DMS114 treated with DMSO at 0.1 percent for 48 hours (cell line): ENCODE measurements around the gene BEST1.
"Not testable (repeated sequence)": the region's sequence is repeated elsewhere in the genome, so short reads cannot be mapped to it uniquely, and the experiment has no call there.

ENCODE experiments used
- DNase-seq: peaks from one replicate; lab custom pipeline; 2025; ENCODE audit not compliant: unreplicated experiment; lab: John Stamatoyannopoulos, UW

Gene BEST1

DNA sequence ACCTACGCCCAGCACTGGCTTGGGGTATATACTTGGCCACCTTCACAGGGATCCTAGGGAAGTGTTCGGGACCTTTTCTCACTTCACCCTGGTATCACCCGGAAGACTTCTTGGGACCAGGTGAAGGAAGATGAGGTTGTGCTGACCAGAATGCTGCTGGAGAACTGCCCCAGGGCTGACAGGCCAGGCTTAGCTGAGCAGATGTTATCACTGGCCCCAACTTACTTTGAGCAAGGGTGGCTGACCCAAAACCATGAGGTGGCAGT is 12.8 kb downstream of the BEST1 start:
- no peak for DNase-seq

DNA sequence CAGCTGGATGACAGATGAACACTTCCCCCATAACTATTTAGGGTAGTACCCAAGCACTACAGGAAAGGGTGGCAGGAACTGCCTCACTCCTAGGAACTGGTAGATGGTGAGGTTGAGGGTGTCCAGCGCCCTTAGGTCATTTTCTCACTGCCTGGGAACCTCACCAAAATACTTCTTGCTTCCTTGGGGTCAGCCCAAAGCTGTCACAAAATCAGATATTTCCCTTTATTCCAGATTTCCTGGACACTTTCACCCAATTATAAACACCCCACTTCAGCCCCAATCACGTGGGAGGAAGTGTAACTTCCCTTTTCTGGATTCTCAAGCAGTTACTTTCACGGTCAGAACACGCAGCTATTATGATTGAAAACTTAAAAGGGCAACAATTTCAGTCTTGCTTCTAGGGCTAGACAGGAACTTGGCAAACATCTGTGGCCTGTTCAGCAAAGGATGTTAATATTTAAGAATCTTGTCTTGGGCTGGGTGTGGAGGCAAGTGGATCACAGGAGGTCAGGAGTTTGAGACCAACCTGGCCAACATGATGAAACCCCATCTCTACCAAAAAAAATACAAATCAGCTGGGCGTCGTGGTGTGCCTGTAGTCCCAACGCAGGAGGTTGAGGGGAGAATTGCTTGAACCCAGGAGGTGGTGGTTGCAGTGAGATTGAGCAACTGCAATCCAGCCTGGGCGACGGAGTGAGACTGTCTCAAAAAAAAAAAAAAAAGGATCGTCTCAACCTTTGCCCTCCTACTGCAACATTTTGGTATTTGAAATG is 13.3 kb downstream of the BEST1 start:
- no peak for DNase-seq

DNA sequence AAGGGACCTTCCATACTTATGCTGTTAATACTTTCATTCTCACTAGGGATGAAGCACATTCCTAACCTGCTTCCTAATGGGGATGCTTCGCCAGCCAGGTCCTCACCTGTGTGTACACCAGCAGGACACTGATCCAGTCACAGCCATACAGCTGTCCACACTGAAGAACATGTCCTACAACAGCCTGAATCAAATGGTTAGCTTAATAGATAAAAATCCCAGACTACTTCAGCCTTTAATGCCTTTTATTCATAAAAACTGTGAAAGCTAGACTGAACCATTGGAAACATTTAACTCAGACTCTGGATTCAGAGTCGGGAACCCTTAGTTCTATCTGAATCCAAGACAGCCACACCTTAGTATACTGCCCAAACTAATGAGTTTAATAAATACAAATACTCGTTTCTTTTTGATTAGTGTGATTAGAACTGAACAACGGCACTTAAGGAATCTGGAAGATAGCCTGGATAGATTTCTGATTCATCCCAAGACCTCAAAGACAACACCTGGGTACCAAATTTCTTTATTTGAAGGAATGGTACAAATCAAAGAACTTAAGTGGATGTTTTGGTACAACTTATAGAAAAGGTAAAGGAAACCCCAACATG is 14.0 kb downstream of the BEST1 start:
- DNase-seq: no peak

DNA sequence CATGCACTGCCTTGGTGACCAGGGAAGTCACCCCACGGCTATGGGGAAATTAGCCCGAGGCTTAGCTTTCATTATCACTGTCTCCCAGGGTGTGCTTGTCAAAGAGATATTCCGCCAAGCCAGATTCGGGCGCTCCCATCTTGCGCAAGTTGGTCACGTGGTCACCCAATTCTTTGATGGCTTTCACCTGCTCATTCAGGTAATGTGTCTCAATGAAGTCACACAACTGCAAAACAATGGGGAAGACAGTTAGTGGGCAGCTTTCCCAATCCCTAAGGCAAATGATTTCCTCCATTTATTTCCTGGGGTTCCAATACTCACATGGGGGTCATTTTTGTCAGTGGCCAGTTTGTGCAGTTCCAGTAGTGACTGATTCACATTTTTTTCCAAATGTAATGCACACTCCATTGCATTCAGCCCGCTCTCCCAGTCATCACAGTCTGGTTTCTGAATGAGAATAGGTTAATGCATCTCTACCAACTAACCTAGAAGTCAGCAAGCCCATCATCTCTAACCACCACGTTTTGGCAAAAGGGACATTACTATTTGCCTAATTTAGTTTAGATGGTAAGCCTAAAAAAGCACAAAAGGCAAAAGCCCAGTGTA is 14.6 kb downstream of the BEST1 start:
- DNase-seq: not testable (repeated sequence)

DNA sequence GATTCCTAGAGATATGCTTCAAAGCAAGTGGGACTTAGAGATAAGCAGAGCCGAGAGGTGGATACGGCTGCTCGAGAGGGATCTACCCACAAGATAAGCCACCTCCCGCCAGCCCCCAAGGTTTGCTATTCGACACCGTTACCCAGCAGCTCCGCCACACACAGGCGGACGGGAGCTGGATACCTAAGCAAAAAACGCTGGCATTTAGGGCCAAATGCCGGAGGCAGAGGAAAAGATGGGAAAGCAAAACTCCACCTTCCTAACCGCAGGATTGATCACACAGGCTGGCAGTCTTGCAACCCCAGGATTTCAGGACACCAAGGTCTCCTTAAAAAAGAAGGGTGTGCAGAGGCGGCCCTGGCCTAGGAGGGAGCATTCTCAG is 16.6 kb downstream of the BEST1 start:
- no peak for DNase-seq

DNA sequence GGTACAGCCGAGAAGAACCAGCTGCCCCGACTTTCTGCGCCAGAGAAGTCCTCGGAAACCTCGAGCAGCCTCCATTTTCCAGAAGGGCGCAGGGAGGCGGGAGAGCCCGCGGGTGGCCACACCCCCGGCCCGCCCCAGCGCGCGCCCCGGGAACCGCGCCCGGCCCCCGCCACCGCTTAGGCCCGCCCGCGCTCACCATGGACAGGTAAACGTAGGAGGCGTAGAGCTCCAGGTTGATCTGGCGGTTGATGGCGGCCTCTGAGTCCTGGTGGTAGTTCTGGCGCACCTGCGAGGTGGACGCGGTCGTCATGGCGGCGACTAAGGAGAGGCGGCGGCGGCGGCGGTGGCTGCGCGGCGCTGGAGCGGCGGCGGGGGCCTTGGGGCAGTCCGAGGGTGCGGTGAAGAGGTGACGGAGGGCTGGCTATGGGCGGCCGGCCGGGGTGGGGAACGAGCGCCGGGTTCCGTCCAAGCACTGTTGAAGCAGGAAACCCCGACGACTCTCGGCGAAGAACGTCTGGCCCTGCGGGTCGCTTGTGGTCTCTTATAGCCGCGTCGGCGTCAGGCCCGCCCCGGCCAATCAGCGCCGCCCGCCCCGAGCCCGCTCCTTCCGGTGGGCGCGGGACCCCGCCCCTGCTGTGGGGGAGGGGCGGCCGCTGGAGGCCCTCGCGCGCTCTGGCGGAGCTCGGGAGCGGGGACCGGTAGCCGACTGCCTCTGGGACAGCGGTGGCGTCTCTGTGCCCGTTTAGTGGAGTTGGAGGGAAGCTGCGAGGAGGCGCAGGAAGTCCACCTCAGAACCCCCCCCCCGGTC is 17.2 kb downstream of the BEST1 start, which contains the start of gene FTH1:
TSS of gene FTH1 (minus strand) at position 519 of the 808 bp plus-strand sequence. CDS start at position 310, 209 bp downstream.
- peak; percentile 69 for DNase-seq

DNA sequence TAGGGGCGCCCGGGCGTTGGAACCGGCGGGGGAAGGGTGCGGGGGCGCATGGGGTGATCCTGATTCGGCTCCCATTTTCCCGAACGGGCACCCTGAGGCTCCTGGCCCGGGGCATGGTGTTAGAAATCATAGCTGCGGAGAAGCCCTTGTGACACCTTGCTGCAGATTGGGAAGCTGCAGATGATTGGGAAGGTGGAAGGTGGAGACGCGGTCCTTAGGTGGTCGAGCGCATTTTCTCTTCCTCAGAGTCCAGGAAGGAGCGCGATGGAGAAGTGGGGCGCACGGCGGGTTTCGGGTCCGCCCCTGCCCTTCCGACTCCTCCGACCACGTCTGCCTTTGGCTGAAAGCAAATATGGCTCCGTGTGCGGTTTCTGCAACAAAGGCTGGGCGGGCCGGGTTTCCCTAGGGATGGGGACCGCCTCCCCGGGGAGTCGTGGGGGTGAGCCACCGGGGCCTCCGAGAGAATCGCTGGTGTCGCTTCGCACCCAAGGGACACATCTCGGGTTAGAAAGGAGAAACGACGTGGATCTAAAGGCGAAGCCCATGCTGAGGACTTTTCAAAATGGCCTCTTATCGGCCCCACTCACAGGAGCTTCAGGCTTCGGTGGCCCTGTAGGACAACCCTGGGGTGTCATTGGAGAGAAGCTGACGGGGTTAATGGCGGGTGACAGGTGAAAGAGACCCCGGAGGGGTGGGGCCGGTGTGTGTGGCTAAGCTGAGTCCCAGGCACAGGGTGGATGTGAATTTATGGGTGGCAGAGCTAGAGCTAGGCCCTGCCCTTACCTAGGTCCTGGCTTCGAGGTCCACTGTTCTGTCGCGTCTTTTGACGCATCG is 18.0 kb downstream of the BEST1 start:
- peak; percentile 26 for DNase-seq

DNA sequence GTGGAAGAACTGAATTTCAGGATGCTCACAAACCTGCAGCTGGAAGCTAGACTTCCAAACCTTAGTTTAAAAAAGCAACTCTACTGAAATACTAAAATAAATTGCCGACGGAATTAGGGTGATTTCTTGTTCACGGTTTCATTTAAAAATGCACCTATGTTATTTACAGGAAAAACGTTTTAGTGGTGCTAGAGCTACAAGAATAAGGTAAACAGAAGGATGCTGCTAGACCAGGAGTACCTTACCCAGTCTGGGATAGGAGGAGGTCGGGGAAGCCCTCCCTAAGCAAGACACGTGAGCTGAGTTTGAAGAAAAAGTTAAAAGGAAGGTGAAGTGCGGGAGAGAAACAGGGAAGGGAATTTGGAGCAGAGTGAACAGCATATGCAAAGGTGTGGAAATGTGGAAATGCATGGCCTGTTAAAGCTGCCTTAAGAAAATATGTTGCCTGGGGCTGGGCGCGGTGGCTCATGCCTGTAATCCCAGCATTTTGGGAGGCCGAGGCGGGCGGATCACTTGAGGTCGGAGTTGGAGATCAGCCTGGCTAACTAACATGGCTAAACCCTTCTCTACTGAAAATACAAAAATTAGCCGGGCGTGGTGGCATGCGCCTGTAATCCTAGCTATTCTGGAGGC is 18.7 kb downstream of the BEST1 start:
- DNase-seq: no peak

DNA sequence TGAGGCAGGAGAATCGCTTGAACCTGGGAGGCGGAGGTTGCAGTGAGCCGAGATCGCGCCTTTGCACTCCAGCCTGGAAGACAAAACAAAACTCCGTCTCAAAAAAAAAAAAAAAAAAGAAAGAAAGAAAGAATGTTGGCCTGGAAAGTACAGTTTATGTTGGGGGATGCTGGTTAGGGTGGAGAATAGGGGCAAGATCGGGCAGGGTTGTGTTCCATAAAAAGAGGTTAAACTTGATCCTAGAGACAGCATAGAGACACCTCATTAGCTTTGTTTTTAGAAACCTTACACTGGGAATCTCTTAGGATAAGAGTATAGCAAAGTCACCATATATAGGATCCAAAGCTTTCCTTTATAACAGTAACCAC is 19.2 kb downstream of the BEST1 start:
- no peak for DNase-seq

DNA sequence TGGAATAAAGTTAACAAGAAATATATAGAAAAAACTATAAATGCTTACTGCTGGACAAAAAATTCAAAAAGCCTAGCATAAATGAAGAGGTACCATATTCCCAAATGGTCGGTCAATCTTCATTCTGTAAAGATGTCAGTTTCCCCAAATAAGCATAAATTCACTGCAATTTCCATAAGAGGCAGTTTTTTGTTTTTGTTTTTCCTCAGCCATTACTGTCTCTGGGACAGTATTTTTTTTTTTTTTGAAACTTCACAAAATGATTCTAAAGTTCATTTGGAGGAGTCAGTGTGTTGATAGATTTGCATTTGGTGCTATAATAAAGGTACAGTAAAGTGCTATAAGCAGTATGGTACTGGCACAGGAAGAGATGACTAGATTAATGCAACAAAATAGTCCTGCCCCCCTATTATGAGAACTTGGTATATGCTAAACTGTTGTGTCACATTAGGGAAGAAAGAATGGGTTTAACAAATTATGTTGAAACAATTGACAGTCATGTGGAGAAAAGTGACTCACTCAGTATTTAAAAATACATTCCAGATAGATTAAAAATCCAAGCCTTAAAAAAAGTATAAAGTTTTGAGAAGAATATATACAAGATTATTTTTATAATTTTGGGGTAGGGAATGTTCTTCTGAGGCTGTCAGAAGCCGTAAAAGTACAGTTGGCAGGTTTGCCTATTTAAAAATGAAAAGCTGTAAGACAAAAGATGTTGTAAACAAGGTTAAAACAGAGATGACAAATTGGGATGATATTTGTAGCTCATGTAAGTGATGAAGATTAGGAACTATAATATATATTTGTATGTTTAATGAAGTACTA is 19.9 kb downstream of the BEST1 start:
- DNase-seq: no peak

DNA sequence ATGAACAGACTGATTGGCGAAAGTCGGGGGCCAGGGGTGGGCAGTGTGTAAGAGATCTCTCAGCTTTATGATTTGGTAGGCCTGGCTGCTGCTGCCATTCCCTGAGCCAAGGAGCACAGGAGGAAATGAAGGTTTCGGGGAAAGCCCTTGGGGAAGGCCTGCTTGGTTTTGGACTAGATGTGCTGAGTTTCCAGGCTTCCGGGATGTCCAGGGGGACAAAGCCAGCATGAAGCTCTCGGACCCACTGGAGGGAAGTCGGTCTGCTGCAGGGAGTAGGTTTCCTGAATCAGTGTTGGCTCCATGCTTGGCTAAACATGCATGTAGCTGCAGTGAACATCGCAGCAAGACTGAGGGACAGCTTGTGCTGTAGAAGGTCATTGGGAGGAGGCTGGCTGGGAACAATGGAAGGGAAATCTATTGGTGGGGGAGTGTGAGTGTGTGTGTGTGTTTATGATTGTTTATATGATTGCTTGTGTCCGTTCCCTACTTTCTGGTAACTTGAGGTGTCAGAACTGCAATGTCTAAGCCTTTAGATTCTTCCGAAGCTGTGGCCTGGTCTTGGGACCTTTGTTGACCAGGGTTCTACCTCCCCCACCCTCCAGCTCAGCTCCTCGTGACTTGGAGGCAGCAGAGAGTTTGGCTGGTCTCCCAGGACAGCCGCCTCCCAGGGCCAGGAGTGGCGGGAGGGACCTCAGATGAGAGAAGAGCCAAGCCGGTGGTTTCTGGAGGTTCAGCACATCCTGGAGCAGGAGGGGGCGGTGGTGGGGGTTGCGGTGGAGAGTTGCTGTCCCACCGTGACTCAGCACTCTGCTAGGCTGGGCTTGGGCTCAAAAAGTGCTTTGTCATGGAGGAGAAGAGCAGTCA is 21.3 kb downstream of the BEST1 start:
- DNase-seq: no peak

DNA sequence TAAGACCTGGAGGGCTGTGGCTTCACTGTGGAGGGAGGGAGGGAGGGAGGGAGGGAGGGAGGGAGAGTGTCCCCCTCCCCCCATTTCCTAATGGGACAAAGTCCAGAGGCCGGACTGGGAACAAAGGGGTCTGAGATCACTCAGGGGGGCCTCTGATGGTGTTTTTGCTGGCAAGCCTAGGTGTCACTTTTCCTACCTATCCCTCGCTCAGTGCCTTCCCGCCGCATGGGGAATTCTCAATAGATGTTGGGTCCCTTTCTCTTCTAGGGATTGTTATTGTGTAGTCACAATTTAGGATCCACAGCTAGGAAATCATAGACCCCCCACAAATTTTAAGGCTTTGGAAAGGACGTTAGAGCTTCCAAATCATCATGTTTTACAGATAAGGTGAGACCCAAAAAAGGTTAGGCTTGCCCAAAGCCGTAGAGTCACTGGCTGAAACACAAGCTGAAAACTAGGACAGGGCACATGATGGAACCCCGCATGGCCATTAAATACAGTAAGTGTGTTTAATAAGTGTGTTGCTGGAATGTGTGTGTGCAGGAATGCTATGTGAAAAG is 22.0 kb downstream of the BEST1 start:
- no peak for DNase-seq

DNA sequence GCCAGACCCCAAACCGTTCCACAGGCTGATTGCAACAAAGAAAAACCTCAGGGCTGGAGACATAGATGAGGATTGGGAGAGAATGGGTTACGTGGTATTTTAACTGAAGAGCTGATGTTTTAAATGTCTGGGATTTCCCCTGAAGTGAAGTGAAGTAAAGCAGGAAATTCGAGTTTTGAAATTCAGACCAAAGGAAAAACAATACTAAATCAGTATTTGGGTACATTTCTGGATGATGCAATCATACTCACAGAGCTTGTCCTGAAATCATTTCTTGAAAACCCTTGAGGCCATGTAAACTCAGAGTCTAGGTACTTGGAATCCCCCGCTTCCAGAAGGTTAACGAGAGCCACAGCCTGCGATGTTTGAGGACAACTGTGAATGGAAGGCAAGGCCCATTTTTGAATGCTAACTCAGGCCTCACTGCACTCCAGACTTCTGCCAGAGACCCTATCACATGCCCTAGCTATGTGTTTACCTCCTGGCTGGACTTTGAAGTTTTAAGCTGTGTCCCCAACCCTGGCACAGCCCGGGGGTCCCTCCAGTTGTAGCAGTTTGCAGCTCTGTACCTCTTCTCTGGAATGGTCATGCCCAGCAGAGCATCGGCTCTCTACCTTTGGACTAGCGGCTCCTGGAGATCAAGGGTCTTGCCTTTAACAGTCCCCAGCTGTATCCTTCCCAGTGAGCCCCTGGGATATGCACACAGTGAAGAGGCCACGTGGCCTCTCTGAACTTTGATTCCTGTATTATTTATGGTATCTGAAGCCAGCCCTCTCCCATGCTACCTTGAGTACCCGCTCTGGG is 22.7 kb downstream of the BEST1 start:
- DNase-seq: no peak

DNA sequence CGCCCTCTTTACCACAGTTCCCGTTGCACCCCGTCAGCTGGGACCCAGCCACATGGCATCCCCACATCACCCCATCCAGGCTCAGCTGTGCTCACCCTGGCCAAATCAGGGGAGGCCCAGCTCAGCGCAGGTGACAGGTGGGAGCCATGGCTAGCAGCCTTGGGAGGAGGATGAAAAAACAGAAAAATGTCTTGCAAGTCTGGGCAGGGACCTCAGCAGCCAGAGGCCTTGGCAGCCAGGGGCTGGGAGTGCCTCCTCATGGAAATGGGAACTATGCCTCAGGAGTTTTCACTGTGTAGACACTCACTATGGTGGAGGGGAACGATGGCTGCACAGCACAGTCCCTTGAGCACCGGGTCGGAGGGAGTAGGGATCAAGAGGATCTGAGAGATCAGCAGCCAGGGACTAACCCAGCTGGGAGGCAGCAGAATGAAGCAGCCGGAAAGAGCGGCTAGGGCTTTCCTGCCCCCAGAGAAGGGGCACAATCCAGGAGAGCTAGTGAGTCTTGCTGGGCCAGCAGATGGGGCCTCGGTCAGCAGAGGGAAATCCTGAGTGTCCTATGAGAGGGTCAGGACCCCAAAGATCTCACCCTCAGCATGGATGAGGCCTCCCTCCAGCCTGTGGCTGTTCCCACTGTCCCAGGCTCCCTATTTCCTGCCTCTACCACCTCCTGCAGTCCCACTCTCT is 23.5 kb downstream of the BEST1 start:
- DNase-seq: no peak

DNA sequence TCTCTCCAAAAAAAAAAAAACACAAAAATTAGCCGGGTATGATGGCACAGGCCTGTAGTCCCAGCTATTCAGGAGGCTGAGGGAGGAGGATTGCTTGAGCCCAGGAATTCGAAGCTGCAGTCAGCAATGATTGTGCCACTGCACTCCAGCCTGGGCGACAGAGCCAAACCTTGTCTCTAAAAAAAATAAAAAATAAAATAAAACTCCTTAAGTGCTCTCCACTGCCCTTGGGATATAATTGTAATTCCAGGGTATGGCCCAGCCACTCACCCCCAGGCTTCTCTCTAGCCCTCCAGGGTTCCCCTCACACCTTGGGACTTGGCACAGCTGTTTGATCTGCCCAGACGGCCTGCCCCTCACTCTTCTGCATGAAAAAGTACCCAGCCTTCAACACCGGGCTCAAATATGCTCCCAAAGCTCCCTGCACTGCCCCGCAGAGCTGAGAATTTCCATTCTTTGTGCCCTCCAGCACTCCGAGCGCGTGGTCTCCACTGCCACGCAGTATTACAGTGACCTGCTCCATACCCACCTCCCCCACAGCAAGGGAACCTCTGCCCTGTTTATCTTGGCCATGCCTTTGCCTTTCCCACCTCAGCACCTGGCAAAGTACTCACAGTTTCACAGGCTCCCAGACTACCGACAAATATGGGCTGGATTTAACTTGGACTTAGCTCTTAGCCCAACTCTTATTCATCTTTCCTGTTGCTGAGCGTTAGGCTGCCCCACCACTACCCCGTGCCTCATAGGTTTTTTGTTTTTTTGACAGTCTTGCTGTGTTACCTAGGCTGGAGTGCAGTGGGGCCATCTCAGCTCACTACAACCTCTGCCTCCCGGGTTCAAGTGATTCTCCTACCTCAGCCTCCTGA is 24.8 kb downstream of the BEST1 start:
- no peak for DNase-seq
